ENCODE data around the gene DNMBP.
"Not testable (repeated sequence)": the region's sequence is repeated elsewhere in the genome, so short reads cannot be mapped to it uniquely, and the experiment has no call there.

Gene DNMBP

DNA sequence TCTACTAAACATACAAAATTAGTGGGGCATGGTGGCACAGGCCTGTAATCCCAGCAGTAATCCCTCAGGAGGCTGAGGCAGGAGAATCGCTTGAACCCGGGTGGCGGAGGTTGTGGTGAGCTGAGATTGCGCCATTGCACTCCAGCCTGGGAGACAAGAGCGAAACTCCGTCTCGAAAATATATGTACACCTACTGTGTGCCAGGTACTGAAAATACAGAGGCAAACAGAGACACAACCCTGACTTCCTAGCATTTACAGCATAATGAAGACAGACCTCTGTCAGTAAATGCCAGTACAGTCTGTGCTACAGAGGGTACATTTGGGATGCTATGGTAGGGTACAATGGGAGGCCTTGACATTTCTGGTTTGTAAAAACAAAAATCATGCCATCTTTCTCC is 160.7 kb downstream of the DNMBP start:
- TF ChIP-seq POLR2AphosphoS5 (IDR thresholded peaks at IDR 0.05; ENCODE audit: low read depth, low read length) (no peak), TAF1 (IDR thresholded peaks at IDR 0.05; ENCODE audit: borderline replicate concordance, low read depth, low read length) (no peak), POLR2A (IDR thresholded peaks at IDR 0.05; ENCODE audit: low read depth, low read length) (no peak)
- FAIRE-seq, result no peak
- DNase-seq (ENCODE audit: insufficient read length), result no peak

DNA sequence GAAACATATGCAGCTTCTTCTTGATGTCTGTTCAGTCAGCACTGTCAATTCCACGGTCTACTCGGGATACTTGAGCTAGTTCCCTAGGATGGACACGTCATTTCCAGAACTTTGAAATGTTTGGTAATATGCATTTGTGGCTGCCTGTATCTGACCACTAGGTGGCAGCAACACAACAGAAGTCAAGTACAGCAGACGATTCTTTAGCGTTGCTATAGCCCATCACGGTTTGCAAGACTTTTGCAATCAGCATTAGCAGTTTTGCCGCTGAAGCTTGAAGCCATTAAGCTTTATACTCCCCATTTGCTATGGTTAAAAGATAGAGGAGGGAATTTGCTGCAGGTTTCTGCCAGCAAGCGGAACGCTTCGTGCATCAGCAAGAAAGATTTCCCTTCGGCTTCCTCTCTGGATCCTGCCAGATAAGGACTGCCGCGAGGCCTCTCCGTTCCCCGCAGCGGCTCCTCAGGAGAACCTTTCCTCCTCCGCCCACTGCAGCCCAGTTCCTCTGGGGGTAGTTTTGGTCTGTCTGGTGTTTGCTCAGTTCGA is 163.8 kb downstream of the DNMBP start:
- DNase-seq (ENCODE audit: insufficient read length), result peak; percentile 29
- TF ChIP-seq POLR2A (IDR thresholded peaks at IDR 0.05; ENCODE audit: low read depth, low read length) (no peak), POLR2AphosphoS5 (IDR thresholded peaks at IDR 0.05; ENCODE audit: low read depth, low read length) (no peak), TAF1 (IDR thresholded peaks at IDR 0.05; ENCODE audit: borderline replicate concordance, low read depth, low read length) (no peak)
- FAIRE-seq, result peak; percentile 96

DNA sequence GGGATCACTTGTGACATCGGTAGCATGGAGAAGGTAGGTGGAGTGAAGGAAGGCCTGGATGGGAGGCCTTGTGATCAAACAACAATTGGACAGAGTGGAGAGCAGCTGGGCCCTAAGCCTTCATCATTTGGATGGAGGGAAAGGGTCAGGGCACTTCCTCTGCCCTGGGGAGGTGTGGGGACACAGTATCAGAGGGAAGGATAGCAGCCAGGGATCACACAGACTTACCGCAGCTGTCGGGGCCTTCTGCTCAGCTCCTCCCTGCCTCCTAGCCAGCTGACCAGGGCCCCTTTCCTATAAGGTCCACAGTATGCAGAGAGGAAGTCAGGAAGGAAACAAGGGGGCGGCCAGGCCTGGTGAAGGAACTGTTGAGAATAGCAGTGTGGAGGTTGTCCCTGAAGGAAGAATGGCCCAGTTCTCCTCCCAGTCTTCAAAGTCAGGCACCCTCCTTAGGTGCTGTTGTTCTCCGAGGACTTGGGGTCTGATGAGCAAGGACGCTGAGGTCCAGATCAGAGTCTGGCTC is 165.3 kb downstream of the DNMBP start:
- no peak for DNase-seq (ENCODE audit: insufficient read length)
- FAIRE-seq, result no peak
- no peak for TF ChIP-seq TAF1 (IDR thresholded peaks at IDR 0.05; ENCODE audit: borderline replicate concordance, low read depth, low read length)
- TF ChIP-seq POLR2A (IDR thresholded peaks at IDR 0.05; ENCODE audit: low read depth, low read length), result no peak
- TF ChIP-seq POLR2AphosphoS5 (IDR thresholded peaks at IDR 0.05; ENCODE audit: low read depth, low read length), result no peak

DNA sequence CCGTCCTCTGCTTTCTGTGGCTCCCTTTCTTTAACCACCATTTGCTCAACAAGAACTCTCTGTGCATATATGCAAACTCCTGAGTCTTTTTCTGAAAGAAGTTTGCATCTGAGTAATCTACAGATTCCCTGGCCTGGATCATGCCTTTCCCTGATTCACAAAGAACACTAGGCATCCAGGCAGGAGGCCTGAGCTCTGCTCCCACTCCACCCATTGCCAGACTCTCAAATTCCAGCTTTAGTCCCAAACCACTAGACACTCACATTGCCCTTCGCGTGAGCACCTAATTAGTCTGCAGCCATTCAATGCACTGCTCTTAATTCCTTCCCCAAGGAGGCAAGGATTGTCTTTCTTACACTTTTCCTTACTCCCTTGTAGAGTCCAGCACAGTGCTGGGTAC is 166.4 kb downstream of the DNMBP start:
- DNase-seq (ENCODE audit: insufficient read length) (no peak), FAIRE-seq (no peak)
- TF ChIP-seq POLR2A (IDR thresholded peaks at IDR 0.05; ENCODE audit: low read depth, low read length) (no peak), POLR2AphosphoS5 (IDR thresholded peaks at IDR 0.05; ENCODE audit: low read depth, low read length) (no peak), TAF1 (IDR thresholded peaks at IDR 0.05; ENCODE audit: borderline replicate concordance, low read depth, low read length) (no peak)

DNA sequence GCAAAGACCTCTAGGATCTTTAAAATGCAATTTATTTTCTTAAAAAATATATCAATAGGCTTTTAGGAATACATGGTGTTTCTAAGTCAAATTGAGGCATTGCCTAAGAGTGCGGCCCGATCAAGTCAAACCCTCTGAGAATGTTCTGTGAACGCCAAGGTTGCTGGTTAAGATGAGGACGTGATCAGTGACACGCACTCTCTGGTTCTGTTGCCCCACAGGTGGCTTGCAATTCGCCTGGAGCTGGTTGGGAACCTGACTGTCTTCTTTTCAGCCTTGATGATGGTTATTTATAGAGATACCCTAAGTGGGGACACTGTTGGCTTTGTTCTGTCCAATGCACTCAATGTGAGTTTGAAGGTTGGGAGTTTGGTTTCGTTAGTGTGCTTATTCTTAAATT is 168.0 kb downstream of the DNMBP start:
- TF ChIP-seq POLR2AphosphoS5 (IDR thresholded peaks at IDR 0.05; ENCODE audit: low read depth, low read length) (no peak), TAF1 (IDR thresholded peaks at IDR 0.05; ENCODE audit: borderline replicate concordance, low read depth, low read length) (no peak), POLR2A (IDR thresholded peaks at IDR 0.05; ENCODE audit: low read depth, low read length) (no peak)
- DNase-seq (ENCODE audit: insufficient read length) (no peak), FAIRE-seq (no peak)

DNA sequence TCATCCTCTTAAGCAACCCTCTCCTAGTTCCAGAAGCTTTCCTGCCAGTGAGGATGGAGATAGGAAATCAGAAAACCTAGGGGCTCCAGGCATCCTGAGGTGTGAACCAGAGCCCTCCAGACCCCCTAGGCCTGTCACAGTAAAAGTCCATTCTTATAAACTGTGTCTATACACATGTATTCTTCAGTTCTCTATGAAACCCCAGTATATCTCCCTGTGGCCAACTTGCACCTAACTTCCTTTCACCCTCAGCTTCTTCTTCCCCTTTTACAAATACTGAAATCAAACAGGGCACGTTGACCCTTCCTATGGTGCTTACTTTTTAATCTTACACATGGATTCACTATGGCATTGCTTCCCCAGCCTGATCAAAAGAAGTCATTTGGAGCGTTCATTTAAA is 168.9 kb downstream of the DNMBP start:
- not testable (repeated sequence) for DNase-seq (ENCODE audit: insufficient read length); FAIRE-seq

DNA sequence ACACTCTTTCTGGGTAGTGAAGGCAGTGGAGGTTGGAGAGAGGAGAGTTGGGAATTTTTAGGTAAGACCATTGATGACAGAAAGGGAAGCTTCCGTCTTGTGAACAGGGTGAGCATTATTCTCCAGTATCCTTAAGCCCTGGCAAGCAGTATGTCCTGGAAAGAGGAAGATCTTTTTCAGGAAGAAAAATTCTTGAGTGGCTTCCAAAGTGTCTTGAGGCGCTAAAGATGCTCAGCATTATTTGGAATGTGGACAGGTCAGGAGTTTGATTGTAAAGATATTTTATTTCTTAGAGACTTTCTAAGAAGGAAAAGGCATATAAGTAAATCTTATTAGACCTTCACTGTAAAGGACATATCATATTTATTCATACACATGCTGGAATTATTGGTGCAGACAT is 173.0 kb downstream of the DNMBP start:
- no peak for DNase-seq (ENCODE audit: insufficient read length)
- TF ChIP-seq TAF1 (IDR thresholded peaks at IDR 0.05; ENCODE audit: borderline replicate concordance, low read depth, low read length) (no peak), POLR2A (IDR thresholded peaks at IDR 0.05; ENCODE audit: low read depth, low read length) (no peak), POLR2AphosphoS5 (IDR thresholded peaks at IDR 0.05; ENCODE audit: low read depth, low read length) (no peak)
- FAIRE-seq, result no peak

DNA sequence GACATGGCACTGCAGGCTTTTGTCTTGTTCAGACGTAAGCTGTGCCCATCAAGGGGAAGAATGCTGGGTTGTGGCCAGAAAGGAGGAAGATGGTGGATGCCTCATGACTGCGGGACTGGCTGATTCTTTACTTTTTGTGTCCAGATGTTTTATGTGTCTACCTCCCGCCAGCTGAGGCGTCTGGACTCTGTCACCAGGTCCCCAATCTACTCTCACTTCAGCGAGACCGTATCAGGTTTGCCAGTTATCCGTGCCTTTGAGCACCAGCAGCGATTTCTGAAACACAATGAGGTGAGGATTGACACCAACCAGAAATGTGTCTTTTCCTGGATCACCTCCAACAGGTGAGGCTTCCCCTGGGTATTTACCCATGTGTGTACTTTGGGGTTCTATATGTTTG is 173.8 kb downstream of the DNMBP start:
- no peak for TF ChIP-seq POLR2AphosphoS5 (IDR thresholded peaks at IDR 0.05; ENCODE audit: low read depth, low read length)
- no peak for TF ChIP-seq TAF1 (IDR thresholded peaks at IDR 0.05; ENCODE audit: borderline replicate concordance, low read depth, low read length)
- TF ChIP-seq POLR2A (IDR thresholded peaks at IDR 0.05; ENCODE audit: low read depth, low read length), result no peak
- DNase-seq (ENCODE audit: insufficient read length), result no peak
- no peak for FAIRE-seq

DNA sequence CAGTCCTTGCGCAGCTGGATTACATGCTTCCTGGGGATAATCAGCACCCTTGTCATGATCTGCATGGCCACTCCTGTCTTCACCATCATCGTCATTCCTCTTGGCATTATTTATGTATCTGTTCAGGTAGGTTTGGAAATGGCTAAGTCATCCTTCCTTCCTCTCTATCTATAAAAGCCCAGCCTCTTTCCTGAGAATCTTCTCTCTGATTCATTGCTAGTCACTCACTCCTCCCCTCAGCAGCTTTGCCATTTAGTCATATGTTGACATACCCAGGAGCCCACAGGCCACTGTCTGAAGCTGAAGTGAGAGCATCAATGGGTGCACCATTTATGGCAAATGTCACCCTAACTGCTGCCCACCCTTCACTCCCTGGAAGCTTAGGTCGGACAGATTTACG is 175.3 kb downstream of the DNMBP start:
- FAIRE-seq (no peak), DNase-seq (ENCODE audit: insufficient read length) (no peak)
- TF ChIP-seq TAF1 (IDR thresholded peaks at IDR 0.05; ENCODE audit: borderline replicate concordance, low read depth, low read length) (no peak), POLR2A (IDR thresholded peaks at IDR 0.05; ENCODE audit: low read depth, low read length) (no peak), POLR2AphosphoS5 (IDR thresholded peaks at IDR 0.05; ENCODE audit: low read depth, low read length) (no peak)

DNA sequence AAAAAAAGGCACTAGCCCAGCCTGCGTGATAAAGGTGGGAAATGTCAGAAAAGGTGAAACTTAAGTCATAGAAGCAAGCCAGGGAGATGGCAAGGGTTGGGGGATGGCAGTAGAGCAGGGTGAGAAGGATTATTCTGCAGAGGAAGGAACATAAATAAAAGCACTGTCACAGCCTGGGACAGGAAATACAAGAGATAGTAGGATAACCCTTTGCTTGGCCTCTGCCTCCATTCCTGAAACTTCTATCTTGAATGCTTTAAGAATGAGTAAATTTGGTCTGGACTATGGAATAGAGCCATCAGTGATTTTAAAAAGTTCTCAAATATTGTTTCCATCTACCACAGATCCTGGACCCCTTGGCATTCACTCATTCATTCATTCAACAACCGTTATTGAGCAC is 177.3 kb downstream of the DNMBP start:
- DNase-seq (ENCODE audit: insufficient read length) (no peak), FAIRE-seq (no peak)
- no peak for TF ChIP-seq POLR2AphosphoS5 (IDR thresholded peaks at IDR 0.05; ENCODE audit: low read depth, low read length)
- no peak for TF ChIP-seq TAF1 (IDR thresholded peaks at IDR 0.05; ENCODE audit: borderline replicate concordance, low read depth, low read length)
- TF ChIP-seq POLR2A (IDR thresholded peaks at IDR 0.05; ENCODE audit: low read depth, low read length), result no peak

DNA sequence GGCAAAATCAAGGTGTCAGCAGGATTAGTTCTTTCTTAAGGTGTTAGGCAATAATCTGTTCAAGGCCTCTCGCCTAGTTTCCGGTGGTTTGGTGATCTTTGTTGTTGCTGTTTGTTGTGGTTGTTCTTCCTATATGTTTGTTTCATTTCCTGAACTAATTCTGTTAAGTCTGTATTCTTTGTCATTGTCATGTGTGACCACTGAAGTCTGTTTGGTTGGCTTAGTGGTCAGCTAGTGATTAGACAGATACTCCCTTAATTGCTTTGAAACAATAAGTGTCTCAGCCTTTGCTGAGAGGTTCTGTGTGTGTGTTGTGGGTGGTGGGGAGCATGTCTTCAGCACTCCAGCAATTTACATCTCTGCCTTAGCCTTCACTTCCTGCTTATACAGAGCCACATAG is 181.3 kb downstream of the DNMBP start:
- TF ChIP-seq POLR2A (IDR thresholded peaks at IDR 0.05; ENCODE audit: low read depth, low read length) (no peak), POLR2AphosphoS5 (IDR thresholded peaks at IDR 0.05; ENCODE audit: low read depth, low read length) (no peak), TAF1 (IDR thresholded peaks at IDR 0.05; ENCODE audit: borderline replicate concordance, low read depth, low read length) (no peak)
- DNase-seq (ENCODE audit: insufficient read length), result no peak
- no peak for FAIRE-seq

DNA sequence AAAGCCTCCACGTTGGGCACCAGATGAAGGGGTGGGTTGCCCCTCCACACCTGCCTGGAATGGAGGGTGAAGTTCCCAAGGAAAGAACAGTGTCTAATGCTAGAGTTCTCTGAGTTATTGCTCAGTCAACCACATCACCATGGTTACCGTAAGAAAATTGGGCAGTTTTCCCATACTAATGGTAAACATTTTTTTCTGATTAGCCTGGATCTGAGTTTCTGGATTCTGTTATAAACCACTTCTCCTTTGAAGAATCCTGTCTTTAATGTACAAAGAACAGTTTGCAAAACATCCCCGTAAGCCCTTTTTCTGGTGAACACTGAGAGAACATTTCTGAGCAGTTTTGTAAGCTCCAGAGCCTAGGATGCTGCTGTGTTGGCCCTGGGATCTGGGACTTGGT is 181.8 kb downstream of the DNMBP start:
- FAIRE-seq (no peak), DNase-seq (ENCODE audit: insufficient read length) (no peak)
- TF ChIP-seq POLR2A (IDR thresholded peaks at IDR 0.05; ENCODE audit: low read depth, low read length), result no peak
- no peak for TF ChIP-seq TAF1 (IDR thresholded peaks at IDR 0.05; ENCODE audit: borderline replicate concordance, low read depth, low read length)
- no peak for TF ChIP-seq POLR2AphosphoS5 (IDR thresholded peaks at IDR 0.05; ENCODE audit: low read depth, low read length)
